Gastroesophageal sphincter (tissue), 3 donors: ENCODE data around the gene BMAL1.

Experiments
- CTCF ChIP-seq, 4 experiments: fragments of 200-600 bp in 2 of 4; fragments of 450-650 bp in 2 of 4; sonication (generic) in 1 of 4; IDR thresholded peaks; one replicate each; pipeline ENCODE4 v1.5.1; 2017 to 2019; ENCODE audit warnings: antibody characterized with exemption in 4 of 4, mild to moderate bottlenecking in 2 of 4, moderate library complexity in 2 of 4
- EP300 ChIP-seq: sonication (generic); formaldehyde crosslinking; IDR thresholded peaks from one replicate; pipeline ENCODE4 v1.6.1; 2017; ENCODE audit warnings: antibody characterized with exemption, mild to moderate bottlenecking
- POLR2A ChIP-seq, 2 donors: fragments of 450-650 bp; IDR thresholded peaks; one replicate each; pipeline ENCODE4 v1.6.1; 2017; ENCODE audit warnings: antibody characterized with exemption in 2 of 2, mild to moderate bottlenecking in 2 of 2, moderate library complexity in 1 of 2
- POLR2AphosphoS5 ChIP-seq: sonication (generic); formaldehyde crosslinking; IDR thresholded peaks from one replicate; pipeline ENCODE4 v1.6.1; 2017; ENCODE audit warnings: antibody characterized with exemption

DNA sequence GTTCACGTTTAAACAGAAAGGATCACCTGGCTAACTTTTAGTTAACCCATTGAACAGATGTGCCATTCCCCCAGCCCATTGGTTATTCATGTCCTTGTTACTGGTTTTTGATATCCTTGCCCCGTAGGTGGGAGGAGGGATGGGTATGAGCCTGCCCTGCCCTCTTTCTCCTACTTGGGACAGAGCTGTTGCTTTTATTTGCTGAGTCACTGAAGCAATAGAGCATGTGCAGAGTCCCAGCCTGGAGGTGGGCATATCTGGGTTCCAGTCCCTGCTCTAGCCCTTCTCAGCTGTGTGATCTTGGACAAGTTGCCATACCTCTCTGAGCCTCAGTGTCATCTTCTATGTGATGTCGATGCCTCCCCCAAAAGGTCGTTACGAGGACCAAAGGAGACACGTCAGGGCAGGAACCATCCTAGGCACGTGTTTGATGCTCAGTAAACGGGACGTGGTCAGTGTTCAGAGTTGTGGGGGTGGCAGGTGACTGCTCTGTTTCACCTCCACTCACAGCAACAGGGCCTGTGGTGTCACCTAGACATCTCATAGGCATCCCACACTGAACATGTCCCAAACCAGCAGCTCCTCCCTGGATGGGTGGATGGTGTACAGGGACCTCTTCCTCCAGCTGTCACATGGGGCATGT, 61.0 kb downstream of the BMAL1 start:
- TF ChIP-seq CTCF (IDR thresholded peaks at IDR 0.05), result no peak
- no peak for TF ChIP-seq EP300
- TF ChIP-seq POLR2A (IDR thresholded peaks at IDR 0.05), result no peak
- TF ChIP-seq POLR2AphosphoS5, result no peak
